ENCODE measurements around the gene HMGCS1. TPM values are rescaled to one million over a fixed set of nuclear protein-coding genes. Genes with fewer than 3 reads are reported as not detected.

Gene HMGCS1
- total RNA-seq, 4 donors from 2014 or later, result 6.1 to 15.0 (median 8.2) TPM

DNA sequence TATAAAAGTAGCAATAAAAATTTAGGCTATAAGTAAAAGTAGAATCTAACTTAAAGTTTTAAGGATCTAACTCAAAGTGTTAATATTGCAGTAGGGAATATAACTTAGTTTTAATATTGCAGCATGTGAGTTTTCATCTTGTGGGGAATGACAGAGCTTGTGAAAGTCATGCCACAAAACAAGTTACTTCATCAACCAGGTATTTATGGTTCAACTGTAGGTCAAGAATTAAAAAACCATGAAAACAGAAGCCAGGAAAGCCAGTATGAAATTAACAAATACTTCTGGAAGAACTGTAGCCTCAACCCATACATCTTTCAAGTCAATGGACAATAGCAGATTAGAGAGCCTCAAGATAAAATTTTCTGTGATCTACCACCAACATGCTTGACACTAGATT lies 19.0 kb downstream of the HMGCS1 start:
- Histone ChIP-seq H3K4me3 (no peak overlapping the region), H3K9me3 (no peaks in the 10 kb centered on the region), H3K27me3 (no peaks in the 10 kb centered on the region), H3K4me1 (no peaks in the 10 kb centered on the region), H3K36me3 (peaks cover 0 to 69% of the 10 kb centered on the region in 2 donors), H3K27ac (no peak overlapping the region)
- DNase-seq (no peak), ATAC-seq (no peak)
- intact Hi-C loops (cut with DNase I; ENCODE audit: low total_unique reads), result no loop called here
- in situ Hi-C loops (cut with MboI; ENCODE audit: low sequenced_read_pairs in 4 of 4), result no loop called here
- TF ChIP-seq, protein P1, sequence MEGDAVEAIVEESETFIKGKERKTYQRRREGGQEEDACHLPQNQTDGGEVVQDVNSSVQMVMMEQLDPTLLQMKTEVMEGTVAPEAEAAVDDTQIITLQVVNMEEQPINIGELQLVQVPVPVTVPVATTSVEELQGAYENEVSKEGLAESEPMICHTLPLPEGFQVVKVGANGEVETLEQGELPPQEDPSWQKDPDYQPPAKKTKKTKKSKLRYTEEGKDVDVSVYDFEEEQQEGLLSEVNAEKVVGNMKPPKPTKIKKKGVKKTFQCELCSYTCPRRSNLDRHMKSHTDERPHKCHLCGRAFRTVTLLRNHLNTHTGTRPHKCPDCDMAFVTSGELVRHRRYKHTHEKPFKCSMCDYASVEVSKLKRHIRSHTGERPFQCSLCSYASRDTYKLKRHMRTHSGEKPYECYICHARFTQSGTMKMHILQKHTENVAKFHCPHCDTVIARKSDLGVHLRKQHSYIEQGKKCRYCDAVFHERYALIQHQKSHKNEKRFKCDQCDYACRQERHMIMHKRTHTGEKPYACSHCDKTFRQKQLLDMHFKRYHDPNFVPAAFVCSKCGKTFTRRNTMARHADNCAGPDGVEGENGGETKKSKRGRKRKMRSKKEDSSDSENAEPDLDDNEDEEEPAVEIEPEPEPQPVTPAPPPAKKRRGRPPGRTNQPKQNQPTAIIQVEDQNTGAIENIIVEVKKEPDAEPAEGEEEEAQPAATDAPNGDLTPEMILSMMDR (IDR thresholded peaks at IDR 0.05 in 4 of 5, conservative IDR thresholded peaks at IDR 0.05 in 1 of 5), result no peak

DNA sequence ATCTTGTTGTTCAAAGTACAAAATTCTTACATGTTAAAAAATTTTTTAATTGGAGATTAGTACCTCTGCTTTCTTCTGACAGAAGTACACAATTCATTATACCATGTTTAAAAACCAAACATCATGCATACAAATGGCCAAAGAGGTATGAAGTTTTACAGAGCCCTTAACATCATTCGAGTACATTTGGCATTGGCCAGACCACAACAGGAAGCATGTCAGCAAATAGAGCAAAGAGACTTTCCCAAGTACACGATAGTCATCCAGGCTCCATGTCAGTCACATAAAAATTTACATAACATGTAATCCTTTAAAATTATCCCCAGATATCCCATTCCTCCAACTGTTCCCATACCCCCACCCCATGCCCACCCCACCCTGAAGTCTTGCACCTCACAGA lies 22.5 kb downstream of the HMGCS1 start:
- H3K36me3 ChIP-seq, result peaks cover 0 to 56% of the 10 kb centered on the region in 2 donors
- H3K9me3 ChIP-seq, result no peaks in the 10 kb centered on the region
- H3K4me1 ChIP-seq, result no peaks in the 10 kb centered on the region
- no peaks in the 10 kb centered on the region for H3K27me3 ChIP-seq
- no peak for TF ChIP-seq POLR2A (IDR thresholded peaks at IDR 0.05)
- TF ChIP-seq, protein P1 (IDR thresholded peaks at IDR 0.05 in 4 of 5, conservative IDR thresholded peaks at IDR 0.05 in 1 of 5), result no peak
- no peak overlapping the region for H3K4me3 ChIP-seq
- in situ Hi-C loops (cut with MboI; ENCODE audit: low sequenced_read_pairs in 4 of 4), result no loop called here
- no peak for ATAC-seq
- DNase-seq, result no peak
- intact Hi-C loops (cut with DNase I; ENCODE audit: low total_unique reads), result no loop called here
- no peak overlapping the region for H3K27ac ChIP-seq

DNA sequence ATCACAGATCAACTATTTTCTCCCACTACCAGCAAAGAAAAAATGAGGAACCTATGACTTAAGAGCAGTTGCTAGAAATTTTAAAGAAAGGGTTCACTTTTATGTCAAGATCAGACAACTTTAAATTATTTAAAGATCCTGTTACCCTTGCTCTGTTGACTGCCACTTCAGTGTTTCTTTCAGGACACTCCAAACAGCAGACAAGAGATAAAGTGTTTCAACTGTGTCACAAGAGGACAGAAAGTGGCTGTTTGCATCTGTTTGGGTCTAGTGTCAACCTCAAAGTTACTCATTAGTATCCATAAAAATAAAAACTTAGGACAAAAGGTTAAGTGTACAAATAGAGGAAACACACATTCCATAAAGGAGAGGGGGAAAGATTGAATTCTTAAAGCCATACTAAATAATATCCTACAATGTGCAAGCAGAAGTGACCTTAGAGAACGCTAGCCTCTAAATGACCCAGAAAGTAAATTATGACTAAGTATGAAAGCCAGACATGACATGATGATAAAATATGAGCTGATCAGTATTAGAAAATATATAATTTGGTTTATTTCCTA lies 24.9 kb downstream of the HMGCS1 start:
- H3K4me3 ChIP-seq, result no peak overlapping the region
- intact Hi-C loops (cut with DNase I; ENCODE audit: low total_unique reads), result no loop called here
- H3K4me1 ChIP-seq, result no peaks in the 10 kb centered on the region
- H3K27ac ChIP-seq, result no peak overlapping the region
- H3K36me3 ChIP-seq, result peaks cover 0 to 32% of the 10 kb centered on the region in 2 donors
- ATAC-seq (no peak), DNase-seq (no peak)
- no peaks in the 10 kb centered on the region for H3K27me3 ChIP-seq
- TF ChIP-seq POLR2A (IDR thresholded peaks at IDR 0.05), result no peak
- TF ChIP-seq, protein P1 (IDR thresholded peaks at IDR 0.05 in 4 of 5, conservative IDR thresholded peaks at IDR 0.05 in 1 of 5), result no peak
- H3K9me3 ChIP-seq, result no peaks in the 10 kb centered on the region
- in situ Hi-C loops (cut with MboI; ENCODE audit: low sequenced_read_pairs in 4 of 4), result no loop called here

GRCh38 chr5:43287493-43287892 lies 25.7 kb downstream of the HMGCS1 start:
- Histone ChIP-seq H3K36me3 (peaks cover 0 to 23% of the 10 kb centered on the region in 2 donors), H3K4me1 (no peaks in the 10 kb centered on the region), H3K27me3 (no peaks in the 10 kb centered on the region), H3K4me3 (no peak overlapping the region), H3K27ac (no peak overlapping the region), H3K9me3 (no peaks in the 10 kb centered on the region)
- in situ Hi-C loops (cut with MboI; ENCODE audit: low sequenced_read_pairs in 4 of 4) (no loop called here), intact Hi-C loops (cut with DNase I; ENCODE audit: low total_unique reads) (no loop called here)
- TF ChIP-seq, protein P1 (IDR thresholded peaks at IDR 0.05 in 4 of 5, conservative IDR thresholded peaks at IDR 0.05 in 1 of 5), result no peak
- TF ChIP-seq POLR2A (IDR thresholded peaks at IDR 0.05), result no peak
- ATAC-seq (no peak), DNase-seq (no peak)

GRCh38 chr5:43286623-43287022 lies 26.6 kb downstream of the HMGCS1 start:
- no peak for ATAC-seq

More at GRCh38 chr5:43286623-43287022, 26.6 kb downstream of the HMGCS1 start:
- no peaks in the 10 kb centered on the region for H3K9me3 ChIP-seq
- intact Hi-C loops (cut with DNase I; ENCODE audit: low total_unique reads) (no loop called here), in situ Hi-C loops (cut with MboI; ENCODE audit: low sequenced_read_pairs in 4 of 4) (no loop called here)
- TF ChIP-seq, protein P1 (IDR thresholded peaks at IDR 0.05 in 4 of 5, conservative IDR thresholded peaks at IDR 0.05 in 1 of 5), result no peak
- TF ChIP-seq POLR2A (IDR thresholded peaks at IDR 0.05), result no peak
- no peaks in the 10 kb centered on the region for H3K27me3 ChIP-seq
- H3K36me3 ChIP-seq, result peaks cover 0 to 18% of the 10 kb centered on the region in 2 donors
- H3K4me3 ChIP-seq, result no peak overlapping the region
- no peaks in the 10 kb centered on the region for H3K4me1 ChIP-seq
- no peak overlapping the region for H3K27ac ChIP-seq
- no peak for DNase-seq

All from gastrocnemius medialis (tissue), 4 donors.